Bronchial smooth muscle cell (primary cell): ENCODE data around the gene BBOX1. TPM values are rescaled to one million over a fixed set of nuclear protein-coding genes. Genes with fewer than 3 reads are reported as not detected.

Experiments
- total RNA-seq: library from RNA; depleted of rRNA; stranded (reverse); fragments of >200 nt; gene quantifications from 2 replicates; pipeline ENCODE4 v1.2.1, GENCODE V29; 2014

Gene BBOX1
- not detected in 2 replicates for total RNA-seq

GRCh38 chr11:27040302-27041115 is at the start of gene BBOX1:
Gene BBOX1 (plus strand): TSS chr11:27040815. CDS start chr11:27055431, 14,616 bp downstream.

GRCh38 chr11:26993965-26994457 is 46.6 kb upstream of the BBOX1 start, which contains the start of gene FIBIN:
Gene FIBIN (plus strand): TSS chr11:26994112. CDS start chr11:26994527, 415 bp downstream.

Other genes with a start within 250 kb of the BBOX1 start
- 53.2 and 57.4 TPM in 2 replicates for gene FIBIN, start 46.7 kb upstream of the BBOX1 start, total RNA-seq